Putamen (tissue), 1 donor: ENCODE measurements around the gene SP140L.
"Not testable (repeated sequence)": the region's sequence is repeated elsewhere in the genome, so short reads cannot be mapped to it uniquely, and the experiment has no call there.

Experiments
- DNase-seq: peaks from one replicate; pipeline ENCODE4 v3.0.0-alpha.2; 2016; ENCODE audit warnings: low spot score

Gene SP140L

DNA sequence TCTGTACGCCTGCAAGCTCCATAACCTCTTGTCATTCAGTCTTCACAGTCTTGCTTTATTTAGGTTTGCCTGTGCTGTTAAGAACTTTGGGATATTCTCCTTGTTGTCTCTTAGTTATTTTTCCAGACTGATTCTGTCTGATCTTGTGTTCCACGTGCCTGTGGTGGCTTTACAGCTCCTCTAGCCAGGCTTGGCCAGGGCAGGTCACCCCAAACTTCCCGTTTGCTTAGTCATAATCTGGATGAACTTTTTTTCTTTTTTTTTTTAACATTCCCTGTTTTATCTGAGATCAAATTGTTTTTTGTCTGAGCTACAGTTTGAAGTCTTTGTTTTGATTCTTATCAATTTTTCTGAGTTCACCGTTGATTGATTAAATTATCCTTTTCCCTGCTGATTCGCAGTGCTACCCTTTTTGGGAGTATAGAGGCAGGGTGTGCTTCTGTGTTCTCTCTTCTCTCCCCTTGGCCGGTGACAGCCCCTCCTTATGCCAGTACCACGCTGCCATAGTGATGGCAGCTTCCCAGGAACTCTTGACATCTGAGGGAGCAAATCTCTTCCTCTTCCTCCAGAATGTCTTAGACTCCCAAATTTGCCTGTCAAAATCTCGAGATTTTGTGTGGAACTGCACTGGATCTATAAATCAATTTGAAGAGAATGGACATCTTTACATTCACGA, 91.5 kb downstream of the SP140L start:
- DNase-seq, result no peak

DNA sequence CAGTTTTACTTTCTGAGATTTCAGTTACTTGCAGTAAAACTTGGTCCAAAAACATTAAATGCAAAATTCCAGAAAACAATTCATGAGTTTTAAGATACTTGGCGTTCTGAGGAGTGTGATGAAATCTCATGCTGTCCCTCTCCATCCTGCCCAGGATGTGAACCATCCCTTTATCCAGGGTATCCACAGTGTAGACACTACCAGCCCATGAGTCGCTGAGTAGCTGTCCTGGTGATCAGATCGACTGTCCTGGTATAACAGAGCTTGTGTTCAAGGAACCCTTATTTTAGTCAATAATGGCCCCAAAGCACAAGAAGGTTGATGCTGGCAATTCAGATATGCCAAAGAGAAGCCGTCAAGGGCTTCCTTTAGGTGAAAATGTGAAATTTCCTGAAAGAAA, 92.2 kb downstream of the SP140L start:
- no peak for DNase-seq

- DNase-seq, result no peak
Measured at GRCh38 chr2:230422149-230422548, 95.2 kb downstream of the SP140L start.

GRCh38 chr2:230423851-230424458, 97.0 kb downstream of the SP140L start:
- DNase-seq, result no peak

- no peak for DNase-seq
Measured at GRCh38 chr2:230425377-230425776, 98.4 kb downstream of the SP140L start.

DNA sequence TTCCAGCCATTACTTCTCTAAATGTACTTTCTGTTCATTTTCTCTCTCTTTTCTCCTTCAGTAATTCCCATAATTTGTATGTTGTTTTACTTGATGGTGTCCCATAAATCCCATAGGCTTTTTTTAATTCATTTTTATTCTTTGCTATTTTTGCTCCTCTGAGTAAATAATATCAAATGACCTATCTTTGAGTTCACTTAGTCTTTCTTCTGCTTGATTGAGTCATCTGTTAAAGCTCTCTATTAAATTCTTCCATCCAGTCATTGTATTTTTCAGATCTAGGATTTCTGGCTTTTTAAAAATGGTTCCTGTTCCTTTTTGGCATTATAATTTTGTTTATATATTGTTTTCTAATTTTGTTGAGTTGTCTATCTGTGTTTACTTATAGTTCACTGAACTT, 102.5 kb downstream of the SP140L start:
- DNase-seq, result no peak

GRCh38 chr2:230430957-230431910, 104.2 kb downstream of the SP140L start:
- no peak for DNase-seq

DNA sequence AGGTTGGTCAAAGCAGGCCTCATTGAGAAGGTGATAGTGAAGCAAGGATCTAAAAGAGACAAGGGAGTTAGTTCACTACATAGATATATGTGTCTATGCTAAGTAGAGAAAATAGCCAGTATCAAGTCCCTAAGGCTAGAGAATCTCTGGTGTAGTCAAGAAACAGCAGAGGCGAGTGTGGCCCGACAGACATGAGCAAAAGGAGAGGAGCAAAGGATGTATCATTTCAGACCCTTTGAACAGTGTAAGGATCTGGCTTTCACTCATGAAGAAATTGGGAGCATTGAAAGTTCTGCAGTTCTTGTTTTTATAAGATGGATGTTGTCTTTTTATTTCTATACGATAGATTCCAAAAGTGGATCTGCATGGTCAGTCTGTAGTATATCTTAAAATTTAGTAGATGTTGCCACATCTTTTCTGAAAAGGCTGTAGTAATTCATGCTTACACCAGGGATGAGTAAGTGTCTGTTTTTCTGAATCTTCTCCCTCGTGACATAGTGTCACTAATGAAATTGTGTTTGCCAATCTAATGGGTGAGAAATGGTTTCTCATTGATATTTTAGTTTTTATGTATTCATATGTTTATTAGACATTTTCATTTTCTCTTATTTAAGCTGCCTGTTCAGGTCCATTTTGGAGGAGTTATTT, 107.8 kb downstream of the SP140L start:
- DNase-seq, result no peak

DNA sequence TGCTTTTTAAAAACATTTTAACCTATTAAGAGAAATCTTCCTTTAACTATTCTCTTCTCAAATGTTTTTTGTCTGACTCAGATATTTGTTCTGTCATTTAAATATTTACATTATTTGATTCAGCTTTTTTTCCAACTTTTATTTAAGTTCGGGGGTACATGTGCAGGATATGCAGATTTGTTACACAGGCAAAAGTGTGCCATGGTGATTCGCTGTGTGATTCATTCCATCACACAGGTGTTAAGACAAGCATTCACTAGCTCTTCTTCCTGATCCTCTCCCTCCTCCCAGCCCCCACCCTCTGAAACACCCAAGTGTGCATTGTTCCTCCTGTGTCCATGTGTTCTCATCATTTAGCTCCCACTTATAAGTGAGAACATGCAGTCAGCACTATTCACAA, 108.4 kb downstream of the SP140L start:
- no peak for DNase-seq

DNA sequence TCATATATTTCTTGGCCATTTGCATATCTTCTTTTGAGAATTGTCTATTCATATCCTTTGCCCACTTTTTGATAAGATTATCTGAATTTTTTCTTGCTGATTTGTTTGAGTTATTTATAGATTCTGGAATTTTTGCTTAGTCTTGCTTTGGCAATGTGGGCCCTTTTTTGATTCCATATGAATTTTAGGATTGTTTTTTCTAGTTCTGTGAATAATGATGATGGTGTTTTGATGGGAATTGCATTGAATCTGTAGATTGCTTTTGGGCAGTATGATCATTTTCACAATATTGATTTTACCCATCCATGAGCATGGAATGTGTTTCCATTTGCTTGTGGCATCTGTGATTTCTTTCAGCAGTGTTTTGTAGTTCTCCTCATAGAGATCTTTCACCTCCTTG, 112.1 kb downstream of the SP140L start:
- DNase-seq, result not testable (repeated sequence)

- DNase-seq, result no peak
Measured at GRCh38 chr2:230439590-230439989, 112.6 kb downstream of the SP140L start.

- no peak for DNase-seq
Measured at GRCh38 chr2:230441227-230441897, 114.4 kb downstream of the SP140L start.

DNA sequence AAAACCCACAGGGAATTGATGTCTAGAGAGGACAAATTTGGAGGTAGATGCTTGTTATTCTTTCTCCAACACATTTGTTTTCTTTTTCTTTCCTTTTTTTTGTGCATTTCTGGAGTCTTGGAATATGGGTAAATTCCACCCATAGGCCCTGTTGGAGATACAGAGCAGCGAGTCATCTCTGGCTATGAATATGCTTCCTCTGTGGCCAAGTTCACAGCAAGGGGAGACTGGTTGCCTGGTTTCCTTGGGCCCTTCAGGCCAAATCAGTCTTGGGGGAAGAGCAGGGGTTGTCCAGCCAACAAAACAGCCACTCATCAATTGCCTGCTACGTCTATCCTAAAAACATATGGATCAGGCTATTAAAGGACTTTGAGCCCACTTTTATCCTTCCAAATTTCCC, 116.5 kb downstream of the SP140L start:
- no peak for DNase-seq

- no peak for DNase-seq
Measured at GRCh38 chr2:230444832-230445231, 117.8 kb downstream of the SP140L start.

- DNase-seq, result no peak
Measured at GRCh38 chr2:230447036-230447435, 120.0 kb downstream of the SP140L start.

- DNase-seq, result no peak
Measured at GRCh38 chr2:230447455-230448451, 120.8 kb downstream of the SP140L start.

DNA sequence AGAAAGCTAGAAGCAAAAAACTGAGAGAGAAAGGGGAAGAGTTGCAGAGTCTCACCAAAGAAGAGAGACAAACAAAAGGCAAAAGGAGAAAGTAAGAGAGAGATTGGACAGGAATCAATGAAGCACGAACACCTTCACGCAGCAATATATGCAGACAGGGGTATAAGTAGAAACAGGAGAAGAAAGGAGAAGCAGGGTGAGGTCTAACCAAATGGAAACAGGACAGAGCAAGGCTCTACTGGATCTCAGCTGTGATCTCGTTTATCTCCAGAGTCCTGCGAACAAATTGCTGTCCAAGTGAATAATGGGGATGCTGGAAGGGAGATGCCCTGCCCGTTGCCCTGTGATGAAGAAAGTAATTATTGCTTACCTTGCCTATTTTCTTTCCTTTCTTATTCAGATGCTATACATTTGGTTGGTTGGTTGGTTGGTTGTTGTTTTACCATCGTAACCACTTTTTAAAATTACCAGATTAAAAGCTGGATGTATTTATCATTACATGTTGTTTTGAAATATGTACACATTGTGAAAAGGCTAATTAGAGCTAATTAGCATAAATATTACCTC, 123.0 kb downstream of the SP140L start:
- DNase-seq, result no peak

- DNase-seq, result no peak
Measured at GRCh38 chr2:230453006-230453405, 126.0 kb downstream of the SP140L start.
